HEK293 (cell line): ENCODE results near the gene HOXC11.

Experiments used
- BCL11B ChIP-seq: fragments of 450-650 bp; formaldehyde crosslinking; IDR thresholded peaks from 2 replicates; pipeline ENCODE4 v1.5.1; 2016; ENCODE audit warnings: low read depth, missing biosample characterization, missing genetic modification characterization
- GLI2 ChIP-seq: fragments of 450-650 bp; formaldehyde crosslinking; IDR thresholded peaks from 2 replicates; pipeline ENCODE4; 2017; ENCODE audit warnings: missing biosample characterization, missing genetic modification characterization, low read depth, borderline replicate concordance
- IKZF3 ChIP-seq: fragments of 450-650 bp; IDR thresholded peaks from 2 replicates; pipeline ENCODE4 v1.5.0; 2018; ENCODE audit warnings: missing biosample characterization, mild to moderate bottlenecking, missing genetic modification characterization, moderate library complexity
- RBAK ChIP-seq: fragments of 450-650 bp; formaldehyde crosslinking; IDR thresholded peaks from 2 replicates; pipeline ENCODE4 v1.5.1; 2016; ENCODE audit warnings: missing biosample characterization, missing genetic modification characterization
- REPIN1 ChIP-seq: fragments of 450-650 bp; formaldehyde crosslinking; IDR thresholded peaks from 2 replicates; pipeline ENCODE4 v1.5.1; 2017; ENCODE audit warnings: missing biosample characterization, missing genetic modification characterization, low read depth
- SP7 ChIP-seq: fragments of 450-650 bp; formaldehyde crosslinking; IDR thresholded peaks from 2 replicates; pipeline ENCODE4 v1.5.1; 2016; ENCODE audit warnings: missing biosample characterization, missing genetic modification characterization
- WT1 ChIP-seq: fragments of 450-650 bp; formaldehyde crosslinking; IDR thresholded peaks from 2 replicates; pipeline ENCODE4 v1.5.1; 2016; ENCODE audit warnings: missing biosample characterization, missing genetic modification characterization
- ZIC2 ChIP-seq: fragments of 450-650 bp; formaldehyde crosslinking; IDR thresholded peaks from 2 replicates; pipeline ENCODE4 v1.5.1; 2016; ENCODE audit warnings: missing biosample characterization, missing genetic modification characterization
- ZNF132 ChIP-seq: fragments of 450-650 bp; formaldehyde crosslinking; IDR thresholded peaks from 2 replicates; pipeline ENCODE4 v1.5.1; 2017; ENCODE audit warnings: missing biosample characterization, missing genetic modification characterization, borderline replicate concordance
- ZNF133 ChIP-seq: fragments of 450-650 bp; formaldehyde crosslinking; IDR thresholded peaks from 2 replicates; pipeline ENCODE4 v1.5.1; 2016; ENCODE audit warnings: missing biosample characterization, missing genetic modification characterization
- ZNF138 ChIP-seq: fragments of 450-650 bp; formaldehyde crosslinking; IDR thresholded peaks from 2 replicates; pipeline ENCODE4 v1.5.1; 2016; ENCODE audit warnings: missing biosample characterization, missing genetic modification characterization, borderline replicate concordance
- ZNF157 ChIP-seq: fragments of 450-650 bp; formaldehyde crosslinking; IDR thresholded peaks from 2 replicates; pipeline ENCODE4 v1.5.1; 2016; ENCODE audit warnings: missing biosample characterization, missing genetic modification characterization
- ZNF16 ChIP-seq: fragments of 450-650 bp; formaldehyde crosslinking; IDR thresholded peaks from 2 replicates; pipeline ENCODE4 v1.5.1; 2016; ENCODE audit warnings: low read depth, missing biosample characterization, missing genetic modification characterization
- ZNF202 ChIP-seq: fragments of 450-650 bp; formaldehyde crosslinking; IDR thresholded peaks from 2 replicates; pipeline ENCODE4 v1.5.1; 2016; ENCODE audit warnings: missing biosample characterization, missing genetic modification characterization, borderline replicate concordance
- ZNF214 ChIP-seq: fragments of 450-650 bp; formaldehyde crosslinking; IDR thresholded peaks from 2 replicates; pipeline ENCODE4 v1.5.1; 2017; ENCODE audit warnings: missing biosample characterization, mild to moderate bottlenecking, missing genetic modification characterization, borderline replicate concordance
- ZNF266 ChIP-seq: fragments of 450-650 bp; formaldehyde crosslinking; IDR thresholded peaks from 2 replicates; pipeline ENCODE4 v1.5.1; 2016; ENCODE audit warnings: missing biosample characterization, missing genetic modification characterization, low read depth
- ZNF341 ChIP-seq: fragments of 450-650 bp; formaldehyde crosslinking; IDR thresholded peaks from 2 replicates; pipeline ENCODE4; 2016; ENCODE audit warnings: low read depth, missing biosample characterization, missing genetic modification characterization
- ZNF354C ChIP-seq: fragments of 450-650 bp; formaldehyde crosslinking; IDR thresholded peaks from 2 replicates; pipeline ENCODE4 v1.5.1; 2016; ENCODE audit warnings: missing biosample characterization, missing genetic modification characterization, low read depth, borderline replicate concordance
- ZNF510 ChIP-seq: fragments of 450-650 bp; formaldehyde crosslinking; IDR thresholded peaks from 2 replicates; pipeline ENCODE4 v1.5.1; 2018; ENCODE audit warnings: mild to moderate bottlenecking, missing genetic modification characterization, missing biosample characterization; ENCODE audit not compliant: insufficient replicate concordance
- ZNF514 ChIP-seq: fragments of 450-650 bp; formaldehyde crosslinking; IDR thresholded peaks from 2 replicates; pipeline ENCODE4 v1.5.1; 2016; ENCODE audit warnings: missing biosample characterization, missing genetic modification characterization
- ZNF549 ChIP-seq: fragments of 450-650 bp; IDR thresholded peaks from 2 replicates; pipeline ENCODE4 v1.5.1; 2018; ENCODE audit warnings: missing biosample characterization, missing genetic modification characterization, mild to moderate bottlenecking, inconsistent platforms, moderate library complexity
- ZNF596 ChIP-seq: fragments of 450-650 bp; IDR thresholded peaks from 2 replicates; pipeline ENCODE4 v1.5.0; 2018; ENCODE audit warnings: missing biosample characterization, mild to moderate bottlenecking, missing genetic modification characterization, moderate library complexity
- ZNF600 ChIP-seq: fragments of 450-650 bp; formaldehyde crosslinking; IDR thresholded peaks from 2 replicates; pipeline ENCODE4 v1.5.1; 2016; ENCODE audit warnings: missing biosample characterization, missing genetic modification characterization
- ZNF610 ChIP-seq: fragments of 450-650 bp; formaldehyde crosslinking; IDR thresholded peaks from 2 replicates; pipeline ENCODE4 v1.5.1; 2016; ENCODE audit warnings: missing biosample characterization, missing genetic modification characterization, borderline replicate concordance
- ZNF621 ChIP-seq: fragments of 450-650 bp; formaldehyde crosslinking; IDR thresholded peaks from 2 replicates; pipeline ENCODE4 v1.5.1; 2017; ENCODE audit warnings: missing biosample characterization, missing genetic modification characterization
- ZNF776 ChIP-seq: fragments of 450-650 bp; formaldehyde crosslinking; IDR thresholded peaks from 2 replicates; pipeline ENCODE4 v1.5.0; 2017; ENCODE audit warnings: missing biosample characterization, missing genetic modification characterization, borderline replicate concordance
- TF ChIP-seq, protein P1 (sequence below): fragments of 450-650 bp; formaldehyde crosslinking; IDR thresholded peaks from 2 replicates; pipeline ENCODE4 v1.5.1; 2017; ENCODE audit warnings: missing biosample characterization, missing genetic modification characterization
- TF ChIP-seq, protein P2 (sequence below): fragments of 450-650 bp; formaldehyde crosslinking; IDR thresholded peaks from 2 replicates; pipeline ENCODE4 v1.5.1; 2016; ENCODE audit warnings: missing biosample characterization, missing genetic modification characterization
- TF ChIP-seq, protein P3 (sequence below): fragments of 450-650 bp; formaldehyde crosslinking; IDR thresholded peaks from 2 replicates; pipeline ENCODE4 v1.5.1; 2016; ENCODE audit warnings: missing biosample characterization, missing genetic modification characterization
- TF ChIP-seq, protein P4 (sequence below): fragments of 450-650 bp; formaldehyde crosslinking; IDR thresholded peaks from 2 replicates; pipeline ENCODE4 v1.5.1; 2016; ENCODE audit warnings: missing biosample characterization, missing genetic modification characterization, low read depth
- TF ChIP-seq, protein P5 (sequence below): fragments of 450-650 bp; formaldehyde crosslinking; IDR thresholded peaks from 2 replicates; pipeline ENCODE4 v1.5.1; 2016; ENCODE audit warnings: missing biosample characterization, missing genetic modification characterization

HOXC11 gene

DNA sequence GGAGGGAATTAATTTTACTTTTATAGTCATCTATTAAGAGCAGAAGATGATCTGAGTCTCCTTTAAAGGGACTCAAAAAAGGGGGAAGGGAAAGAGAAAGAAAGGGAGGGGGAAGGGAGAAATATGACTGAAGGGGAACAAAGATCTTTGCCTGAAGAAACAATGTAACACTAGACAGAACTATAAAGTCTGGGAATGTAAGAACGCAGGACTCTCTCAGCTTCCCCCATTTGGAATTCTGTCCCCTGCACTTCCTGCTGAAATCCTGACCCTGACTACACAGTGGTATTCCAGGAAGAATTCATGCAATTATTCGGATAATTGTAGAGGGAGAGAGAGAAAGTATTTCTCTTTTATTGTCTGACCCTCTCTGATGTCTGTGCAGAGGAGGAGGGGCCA is 8.6 kb upstream of the HOXC11 start (continued):
- no peak for TF ChIP-seq ZIC2 (tag by site-specific recombination)
- 0 out of 2 replicates have a peak, but pooled peaks have one; percentile 5 for TF ChIP-seq ZNF600
- TF ChIP-seq SP7: 0 out of 2 replicates have a peak, but pooled peaks have one; percentile 10
- no peak for TF ChIP-seq ZNF549 (tag by site-specific recombination)
- TF ChIP-seq REPIN1 (tag by site-specific recombination): no peak
- no peak for TF ChIP-seq WT1 (tag by site-specific recombination)
- TF ChIP-seq ZNF354C (tag by site-specific recombination): no peak
- TF ChIP-seq, protein P1, sequence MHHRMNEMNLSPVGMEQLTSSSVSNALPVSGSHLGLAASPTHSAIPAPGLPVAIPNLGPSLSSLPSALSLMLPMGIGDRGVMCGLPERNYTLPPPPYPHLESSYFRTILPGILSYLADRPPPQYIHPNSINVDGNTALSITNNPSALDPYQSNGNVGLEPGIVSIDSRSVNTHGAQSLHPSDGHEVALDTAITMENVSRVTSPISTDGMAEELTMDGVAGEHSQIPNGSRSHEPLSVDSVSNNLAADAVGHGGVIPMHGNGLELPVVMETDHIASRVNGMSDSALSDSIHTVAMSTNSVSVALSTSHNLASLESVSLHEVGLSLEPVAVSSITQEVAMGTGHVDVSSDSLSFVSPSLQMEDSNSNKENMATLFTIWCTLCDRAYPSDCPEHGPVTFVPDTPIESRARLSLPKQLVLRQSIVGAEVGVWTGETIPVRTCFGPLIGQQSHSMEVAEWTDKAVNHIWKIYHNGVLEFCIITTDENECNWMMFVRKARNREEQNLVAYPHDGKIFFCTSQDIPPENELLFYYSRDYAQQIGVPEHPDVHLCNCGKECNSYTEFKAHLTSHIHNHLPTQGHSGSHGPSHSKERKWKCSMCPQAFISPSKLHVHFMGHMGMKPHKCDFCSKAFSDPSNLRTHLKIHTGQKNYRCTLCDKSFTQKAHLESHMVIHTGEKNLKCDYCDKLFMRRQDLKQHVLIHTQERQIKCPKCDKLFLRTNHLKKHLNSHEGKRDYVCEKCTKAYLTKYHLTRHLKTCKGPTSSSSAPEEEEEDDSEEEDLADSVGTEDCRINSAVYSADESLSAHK (tag by site-specific recombination): peak; percentile 24; the same call in 1 of the 2 replicates
- TF ChIP-seq, protein P2, sequence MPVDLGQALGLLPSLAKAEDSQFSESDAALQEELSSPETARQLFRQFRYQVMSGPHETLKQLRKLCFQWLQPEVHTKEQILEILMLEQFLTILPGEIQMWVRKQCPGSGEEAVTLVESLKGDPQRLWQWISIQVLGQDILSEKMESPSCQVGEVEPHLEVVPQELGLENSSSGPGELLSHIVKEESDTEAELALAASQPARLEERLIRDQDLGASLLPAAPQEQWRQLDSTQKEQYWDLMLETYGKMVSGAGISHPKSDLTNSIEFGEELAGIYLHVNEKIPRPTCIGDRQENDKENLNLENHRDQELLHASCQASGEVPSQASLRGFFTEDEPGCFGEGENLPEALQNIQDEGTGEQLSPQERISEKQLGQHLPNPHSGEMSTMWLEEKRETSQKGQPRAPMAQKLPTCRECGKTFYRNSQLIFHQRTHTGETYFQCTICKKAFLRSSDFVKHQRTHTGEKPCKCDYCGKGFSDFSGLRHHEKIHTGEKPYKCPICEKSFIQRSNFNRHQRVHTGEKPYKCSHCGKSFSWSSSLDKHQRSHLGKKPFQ (tag by site-specific recombination): no peak
- TF ChIP-seq BCL11B (tag by site-specific recombination): no peak
- TF ChIP-seq GLI2 (tag by site-specific recombination): no peak
- TF ChIP-seq, protein P3, sequence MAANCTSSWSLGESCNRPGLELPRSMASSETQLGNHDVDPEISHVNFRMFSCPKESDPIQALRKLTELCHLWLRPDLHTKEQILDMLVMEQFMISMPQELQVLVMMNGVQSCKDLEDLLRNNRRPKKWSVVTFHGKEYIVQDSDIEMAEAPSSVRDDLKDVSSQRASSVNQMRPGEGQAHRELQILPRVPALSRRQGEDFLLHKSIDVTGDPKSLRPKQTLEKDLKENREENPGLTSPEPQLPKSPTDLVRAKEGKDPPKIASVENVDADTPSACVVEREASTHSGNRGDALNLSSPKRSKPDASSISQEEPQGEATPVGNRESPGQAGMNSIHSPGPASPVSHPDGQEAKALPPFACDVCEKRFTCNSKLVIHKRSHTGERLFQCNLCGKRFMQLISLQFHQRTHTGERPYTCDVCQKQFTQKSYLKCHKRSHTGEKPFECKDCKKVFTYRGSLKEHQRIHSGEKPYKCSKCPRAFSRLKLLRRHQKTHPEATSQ (tag by site-specific recombination): no peak
- no peak for TF ChIP-seq ZNF16 (tag by site-specific recombination)
- TF ChIP-seq IKZF3 (tag by site-specific recombination): peak; percentile 89
- TF ChIP-seq ZNF610 (tag by site-specific recombination): no peak
- no peak for TF ChIP-seq ZNF138 (tag by site-specific recombination)
- peak; percentile 69 for TF ChIP-seq ZNF596 (tag by site-specific recombination)
- TF ChIP-seq ZNF133: no peak
- TF ChIP-seq ZNF132 (tag by site-specific recombination): no peak
- TF ChIP-seq ZNF621 (tag by site-specific recombination): no peak
- TF ChIP-seq ZNF341 (tag by site-specific recombination): no peak
- TF ChIP-seq, protein P4, sequence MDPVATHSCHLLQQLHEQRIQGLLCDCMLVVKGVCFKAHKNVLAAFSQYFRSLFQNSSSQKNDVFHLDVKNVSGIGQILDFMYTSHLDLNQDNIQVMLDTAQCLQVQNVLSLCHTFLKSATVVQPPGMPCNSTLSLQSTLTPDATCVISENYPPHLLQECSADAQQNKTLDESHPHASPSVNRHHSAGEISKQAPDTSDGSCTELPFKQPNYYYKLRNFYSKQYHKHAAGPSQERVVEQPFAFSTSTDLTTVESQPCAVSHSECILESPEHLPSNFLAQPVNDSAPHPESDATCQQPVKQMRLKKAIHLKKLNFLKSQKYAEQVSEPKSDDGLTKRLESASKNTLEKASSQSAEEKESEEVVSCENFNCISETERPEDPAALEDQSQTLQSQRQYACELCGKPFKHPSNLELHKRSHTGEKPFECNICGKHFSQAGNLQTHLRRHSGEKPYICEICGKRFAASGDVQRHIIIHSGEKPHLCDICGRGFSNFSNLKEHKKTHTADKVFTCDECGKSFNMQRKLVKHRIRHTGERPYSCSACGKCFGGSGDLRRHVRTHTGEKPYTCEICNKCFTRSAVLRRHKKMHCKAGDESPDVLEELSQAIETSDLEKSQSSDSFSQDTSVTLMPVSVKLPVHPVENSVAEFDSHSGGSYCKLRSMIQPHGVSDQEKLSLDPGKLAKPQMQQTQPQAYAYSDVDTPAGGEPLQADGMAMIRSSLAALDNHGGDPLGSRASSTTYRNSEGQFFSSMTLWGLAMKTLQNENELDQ (tag by site-specific recombination): no peak
- TF ChIP-seq, protein P5, sequence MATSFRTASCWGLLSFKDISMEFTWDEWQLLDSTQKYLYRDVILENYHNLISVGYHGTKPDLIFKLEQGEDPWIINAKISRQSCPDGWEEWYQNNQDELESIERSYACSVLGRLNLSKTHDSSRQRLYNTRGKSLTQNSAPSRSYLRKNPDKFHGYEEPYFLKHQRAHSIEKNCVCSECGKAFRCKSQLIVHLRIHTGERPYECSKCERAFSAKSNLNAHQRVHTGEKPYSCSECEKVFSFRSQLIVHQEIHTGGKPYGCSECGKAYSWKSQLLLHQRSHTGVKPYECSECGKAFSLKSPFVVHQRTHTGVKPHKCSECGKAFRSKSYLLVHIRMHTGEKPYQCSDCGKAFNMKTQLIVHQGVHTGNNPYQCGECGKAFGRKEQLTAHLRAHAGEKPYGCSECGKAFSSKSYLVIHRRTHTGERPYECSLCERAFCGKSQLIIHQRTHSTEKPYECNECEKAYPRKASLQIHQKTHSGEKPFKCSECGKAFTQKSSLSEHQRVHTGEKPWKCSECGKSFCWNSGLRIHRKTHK (tag by site-specific recombination): no peak
- TF ChIP-seq ZNF266 (tag by site-specific recombination): no peak
- no peak for TF ChIP-seq ZNF510 (tag by site-specific recombination)
- no peak for TF ChIP-seq ZNF157 (tag by site-specific recombination)
- no peak for TF ChIP-seq RBAK (tag by site-specific recombination)
- TF ChIP-seq ZNF202 (tag by site-specific recombination): no peak
- TF ChIP-seq ZNF214: no peak
- no peak for TF ChIP-seq ZNF776 (tag by site-specific recombination)
- TF ChIP-seq ZNF514 (tag by site-specific recombination): no peak
